NCI-H2227 (cell line): ENCODE measurements around the gene IFNK.

ENCODE experiments used
- DNase-seq: peaks from one replicate; lab custom pipeline; 2025; ENCODE audit not compliant: unreplicated experiment; lab: John Stamatoyannopoulos, UW

IFNK gene

GRCh38 chr9:27537027-27537435 is 12.9 kb downstream of the IFNK start:
- no peak for DNase-seq

DNA sequence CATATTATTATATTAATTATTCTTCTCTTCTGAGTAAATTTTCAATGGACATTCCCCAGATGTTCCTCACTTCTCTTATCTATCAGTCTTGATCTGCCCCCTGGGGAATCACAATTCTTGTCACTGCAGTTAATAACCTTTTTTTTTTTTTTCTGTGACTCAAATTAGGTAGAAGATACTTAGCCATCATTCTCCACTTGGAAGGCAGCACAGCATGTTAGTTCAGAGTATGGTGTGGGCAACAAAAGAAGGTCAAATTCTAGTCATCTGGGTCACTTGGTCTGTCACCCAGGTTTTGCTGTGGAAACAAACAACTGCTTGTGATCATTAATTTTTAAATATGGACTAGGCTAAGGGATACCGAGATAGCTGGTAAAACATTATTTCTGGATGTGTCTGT is 13.7 kb downstream of the IFNK start:
- DNase-seq, result no peak

- no peak for DNase-seq
Measured at GRCh38 chr9:27538647-27539046, 14.6 kb downstream of the IFNK start.

DNA sequence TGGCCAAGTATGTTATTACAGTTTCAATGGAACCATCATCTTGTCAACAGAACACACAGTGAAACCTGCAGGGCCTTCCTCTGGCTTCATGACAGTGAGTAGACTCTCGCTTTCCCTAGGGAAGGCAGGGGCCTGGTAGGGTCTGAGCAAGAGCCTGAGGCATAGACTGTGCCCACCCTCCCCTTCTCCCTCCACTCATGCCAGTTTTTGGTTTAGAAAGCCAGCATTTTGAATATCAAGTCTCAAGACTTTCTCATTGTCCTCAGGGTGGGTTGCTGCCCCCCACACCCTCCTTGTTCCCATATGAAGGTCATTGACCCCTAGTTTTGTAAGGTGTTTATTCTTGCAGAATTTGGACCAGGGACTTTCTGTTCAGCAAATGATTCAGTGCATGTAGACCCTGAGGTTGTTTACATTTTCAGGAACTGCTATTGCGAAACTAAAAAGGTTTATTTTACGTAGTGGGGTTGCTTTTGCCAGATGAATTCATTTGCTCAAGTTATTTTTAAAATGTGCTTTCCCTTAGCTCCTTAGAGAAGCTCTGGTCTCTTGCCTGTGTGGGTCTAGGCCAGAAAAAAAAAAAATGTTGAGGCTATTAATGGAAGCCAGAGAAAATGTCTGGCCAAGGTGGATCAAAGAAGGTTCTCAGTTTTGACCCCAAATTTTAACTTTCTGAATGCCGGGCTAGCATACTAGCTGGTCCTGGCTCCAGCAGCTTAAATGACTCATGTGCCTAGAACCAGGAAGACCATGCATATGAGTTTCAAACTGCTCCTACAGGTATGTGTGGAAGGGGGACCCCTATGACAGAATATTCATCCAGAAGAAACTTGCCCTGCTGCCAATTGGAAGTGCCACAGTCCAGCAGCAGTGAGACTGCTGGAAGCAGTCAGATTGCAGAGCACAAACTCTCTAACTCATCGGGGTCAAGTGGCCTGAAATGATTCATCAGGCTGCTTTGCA is 15.7 kb downstream of the IFNK start:
- no peak for DNase-seq

DNA sequence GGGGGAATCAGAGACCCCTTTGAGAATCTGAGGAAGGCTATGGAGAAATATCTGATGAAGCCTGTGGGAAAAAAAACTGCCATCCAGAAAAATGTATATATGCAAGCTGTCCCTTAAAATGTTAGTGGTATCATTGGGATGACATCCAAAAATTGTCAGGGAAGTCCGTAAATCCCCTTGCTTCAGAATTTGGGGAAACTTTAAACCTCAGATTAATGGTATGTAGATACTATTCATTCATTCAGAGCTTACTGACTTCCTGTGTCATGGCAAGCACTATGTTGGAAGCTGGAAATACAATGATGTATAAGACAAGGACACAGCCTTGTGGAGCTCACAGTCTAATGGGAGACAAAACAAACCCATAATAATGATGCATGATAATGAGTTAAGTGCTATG is 16.4 kb downstream of the IFNK start:
- DNase-seq, result no peak

DNA sequence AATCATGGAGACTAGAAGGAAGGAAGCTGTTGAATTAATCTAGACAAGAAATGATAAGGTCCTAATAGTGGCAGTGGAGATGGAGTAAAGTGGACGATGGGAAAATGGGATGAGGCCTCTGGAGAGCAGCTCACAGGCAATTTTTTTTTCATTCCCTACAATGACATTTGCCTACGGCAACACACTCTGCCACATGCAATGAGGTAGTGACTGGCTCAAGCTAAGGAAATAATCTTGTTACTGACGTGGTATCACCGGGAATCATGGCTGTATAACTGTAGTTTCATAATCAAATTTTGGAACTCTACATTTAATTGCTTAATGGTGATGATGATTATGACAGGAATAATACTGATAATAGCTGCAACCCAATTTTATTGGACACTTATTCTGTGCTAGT is 17.6 kb downstream of the IFNK start:
- no peak for DNase-seq

DNA sequence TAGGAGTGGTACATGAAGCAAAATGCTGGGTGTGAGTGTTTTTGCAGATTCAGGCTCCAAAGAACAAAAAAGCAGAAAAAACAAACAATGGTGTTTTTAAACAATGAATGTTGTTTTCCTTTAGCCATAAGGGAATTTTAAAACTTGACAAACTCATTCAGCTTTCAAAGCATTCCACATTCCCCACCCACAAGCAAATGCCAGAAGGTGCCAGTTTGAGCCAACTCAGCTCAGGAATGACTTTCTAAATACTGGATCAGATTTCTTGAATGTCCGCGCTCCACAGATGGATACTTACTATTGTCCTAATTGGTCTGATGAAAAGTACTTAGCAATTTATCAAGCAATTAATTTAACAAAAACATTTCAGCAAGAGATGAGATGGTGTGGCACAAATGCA is 18.4 kb downstream of the IFNK start:
- DNase-seq, result no peak

GRCh38 chr9:27545471-27545870 is 21.4 kb downstream of the IFNK start:
- DNase-seq, result no peak

GRCh38 chr9:27548055-27548741 is 24.1 kb downstream of the IFNK start:
- DNase-seq, result peak; percentile 18

GRCh38 chr9:27549196-27549755 is 25.2 kb downstream of the IFNK start:
- no peak for DNase-seq

DNA sequence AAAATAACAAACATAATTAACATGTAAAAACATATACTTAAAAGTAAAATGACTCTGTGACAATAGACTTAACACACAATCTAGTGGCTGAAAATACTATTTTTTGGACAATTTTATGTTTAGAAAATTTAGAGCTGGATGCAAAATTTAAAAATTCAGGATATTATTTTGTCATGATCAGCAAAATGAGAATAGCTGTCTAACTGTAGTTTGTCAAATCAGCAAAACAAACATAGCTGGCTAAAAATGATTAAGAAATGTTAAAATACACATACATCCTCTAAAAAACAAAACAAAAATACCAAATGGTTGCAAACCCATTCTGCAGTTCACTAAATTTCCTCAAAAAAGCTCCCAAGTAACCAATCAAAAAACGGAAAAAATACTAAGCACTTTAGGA is 30.6 kb downstream of the IFNK start:
- no peak for DNase-seq

DNA sequence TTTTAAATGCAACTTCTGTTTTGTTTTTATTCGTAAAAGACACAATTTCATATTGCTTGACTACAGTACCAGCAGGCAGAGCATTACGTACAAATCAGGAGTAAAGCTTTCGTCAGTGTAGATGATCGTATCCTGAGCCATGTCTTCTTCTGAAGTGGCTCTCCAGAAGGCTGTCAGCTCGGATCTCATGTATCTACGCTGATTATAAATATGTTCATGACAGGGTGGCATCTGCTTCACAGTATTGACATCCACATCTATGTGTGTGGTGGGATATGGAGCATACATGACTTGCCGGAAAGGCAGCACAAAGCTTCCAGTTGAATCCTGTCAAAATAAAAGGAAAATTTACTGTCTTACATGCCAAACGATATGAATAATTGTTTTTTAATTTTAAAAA is 32.4 kb downstream of the IFNK start:
- no peak for DNase-seq

DNA sequence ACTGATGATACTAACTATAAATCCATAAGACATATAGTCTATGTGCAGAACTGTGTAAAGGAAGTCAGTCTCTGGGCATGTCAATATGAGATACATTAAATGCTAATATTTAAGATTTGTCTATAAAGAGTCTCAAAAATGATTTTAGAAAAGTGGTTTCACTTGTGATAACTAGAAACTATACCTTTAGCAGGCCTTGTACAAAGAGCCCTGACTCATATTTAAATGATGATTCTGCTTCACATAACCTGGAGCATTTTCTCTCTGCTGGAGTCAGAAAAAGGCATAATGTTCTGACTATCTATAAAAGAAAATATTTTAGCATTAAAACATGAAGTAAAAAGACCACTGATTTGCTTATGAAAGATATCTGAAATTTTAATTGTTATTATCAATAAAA is 34.2 kb downstream of the IFNK start:
- DNase-seq, result no peak

DNA sequence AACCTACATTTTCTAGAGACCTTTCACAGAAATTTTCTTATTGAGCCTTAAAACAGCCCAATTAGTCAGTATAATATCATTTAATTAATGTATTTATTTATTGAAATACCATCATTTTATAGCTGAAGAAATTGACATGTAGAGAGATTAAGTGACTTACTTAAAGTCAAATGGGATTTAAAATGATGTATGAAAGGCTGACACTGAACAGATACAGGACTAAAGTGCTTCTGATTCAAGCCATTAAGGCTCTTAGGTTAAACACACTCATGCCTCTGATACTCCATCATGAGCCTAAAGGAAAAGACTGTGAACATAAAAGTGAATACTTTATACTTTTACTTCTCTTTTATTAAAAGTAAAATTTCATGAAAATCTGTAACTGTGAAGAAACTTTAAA is 36.4 kb downstream of the IFNK start:
- DNase-seq, result no peak

- no peak for DNase-seq
Measured at GRCh38 chr9:27561685-27562084, 37.6 kb downstream of the IFNK start.

- no peak for DNase-seq
Measured at GRCh38 chr9:27563738-27564430, 39.8 kb downstream of the IFNK start.

DNA sequence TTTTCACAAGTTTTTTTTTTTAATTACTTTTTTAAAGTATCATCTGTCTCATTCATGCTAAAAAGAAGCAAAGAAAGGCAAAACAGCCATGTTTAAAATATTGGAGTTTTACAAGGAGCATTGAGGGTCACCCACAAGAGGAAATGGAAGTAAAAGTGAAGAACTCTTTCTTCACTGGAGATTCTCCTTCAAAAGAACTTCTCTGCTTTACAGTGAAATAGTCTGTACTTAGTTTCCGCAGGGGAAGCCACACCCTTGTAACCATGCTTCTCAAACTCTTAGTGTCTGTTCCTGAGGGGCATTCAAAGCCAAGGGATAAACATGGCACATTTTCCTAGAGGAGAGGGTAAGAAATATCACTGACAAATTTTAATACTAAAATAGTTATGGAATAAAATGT is 40.6 kb downstream of the IFNK start:
- no peak for DNase-seq

- DNase-seq, result no peak
Measured at GRCh38 chr9:27565696-27566095, 41.6 kb downstream of the IFNK start.

DNA sequence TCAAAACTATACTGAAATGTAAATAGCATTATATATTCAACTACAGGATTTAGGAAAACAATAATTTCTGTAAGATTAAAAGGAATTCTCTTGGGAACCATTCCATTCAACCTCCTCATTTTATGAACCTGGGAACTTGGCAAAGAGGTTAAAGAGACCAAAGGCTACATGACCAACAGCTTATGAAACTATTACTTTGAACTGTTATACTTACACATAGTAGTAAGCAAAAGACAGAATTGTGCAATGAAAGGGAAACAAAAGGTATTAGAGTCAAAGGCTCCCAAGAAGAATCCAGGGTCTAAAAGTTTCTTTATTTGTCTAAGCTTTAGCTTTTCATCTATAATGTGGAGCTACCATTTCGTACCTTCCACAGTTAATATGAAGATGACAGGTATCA is 42.0 kb downstream of the IFNK start:
- no peak for DNase-seq

- no peak for DNase-seq
Measured at GRCh38 chr9:27569406-27569805, 45.3 kb downstream of the IFNK start.

DNA sequence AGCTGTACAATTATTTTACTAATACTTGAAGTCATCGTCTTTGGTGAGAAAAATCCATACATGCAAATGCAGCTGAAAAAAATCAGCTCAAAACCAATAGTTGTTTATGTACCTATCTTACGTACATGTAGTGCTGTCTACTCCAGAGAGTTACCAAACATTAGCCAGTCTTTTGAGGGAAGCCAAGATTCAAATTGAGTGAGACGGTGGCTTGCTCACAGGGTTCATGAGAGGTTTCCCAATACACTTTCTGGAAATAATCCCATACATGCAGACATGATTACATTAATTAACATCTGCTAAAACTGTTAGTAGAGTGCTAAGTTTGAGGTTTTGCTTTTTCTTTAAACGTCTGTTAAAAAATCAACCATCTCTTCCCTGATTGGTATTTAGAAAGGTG is 46.9 kb downstream of the IFNK start:
- DNase-seq, result no peak
